ENCODE measurements around the gene ENTREP1. TPM values are rescaled to one million over a fixed set of nuclear protein-coding genes. Genes with fewer than 3 reads are reported as not detected.
"Not testable (repeated sequence)": the region's sequence is repeated elsewhere in the genome, so short reads cannot be mapped to it uniquely, and the experiment has no call there.

ENTREP1 gene
- total RNA-seq, 1 donor from 2014 or later: 1.0 TPM

- Mint-ChIP-seq H3K4me3 (ENCODE audit: unreplicated experiment) (no peak overlapping the region), H3K9me3 (ENCODE audit: unreplicated experiment) (peaks cover 4% of the 10 kb centered on the region), H3K27me3 (ENCODE audit: unreplicated experiment) (no peaks in the 10 kb centered on the region), H3K36me3 (ENCODE audit: unreplicated experiment) (no peaks in the 10 kb centered on the region), H3K27ac (ENCODE audit: unreplicated experiment) (no peak overlapping the region), H3K4me1 (ENCODE audit: low read depth, unreplicated experiment) (no peaks in the 10 kb centered on the region)
- TF ChIP-seq CTCF (IDR thresholded peaks at IDR 0.05; ENCODE audit: partially characterized antibody, unreplicated experiment): no peak
- no peak for DNase-seq
Observed at GRCh38 chr9:69396759-69397158, 71.7 kb downstream of the ENTREP1 start.

GRCh38 chr9:69397384-69398214 is 72.6 kb downstream of the ENTREP1 start:
- H3K4me1 Mint-ChIP-seq (ENCODE audit: low read depth, unreplicated experiment): no peaks in the 10 kb centered on the region
- H3K4me3 Mint-ChIP-seq (ENCODE audit: unreplicated experiment): no peak overlapping the region
- H3K27ac Mint-ChIP-seq (ENCODE audit: unreplicated experiment): no peak overlapping the region
- TF ChIP-seq CTCF (IDR thresholded peaks at IDR 0.05; ENCODE audit: partially characterized antibody, unreplicated experiment): no peak
- DNase-seq: no peak
- H3K27me3 Mint-ChIP-seq (ENCODE audit: unreplicated experiment): no peaks in the 10 kb centered on the region
- H3K36me3 Mint-ChIP-seq (ENCODE audit: unreplicated experiment): no peaks in the 10 kb centered on the region
- peaks cover 4% of the 10 kb centered on the region for H3K9me3 Mint-ChIP-seq (ENCODE audit: unreplicated experiment)

- no peak for DNase-seq
- no peaks in the 10 kb centered on the region for H3K27me3 Mint-ChIP-seq (ENCODE audit: unreplicated experiment)
- no peak overlapping the region for H3K27ac Mint-ChIP-seq (ENCODE audit: unreplicated experiment)
- no peaks in the 10 kb centered on the region for H3K36me3 Mint-ChIP-seq (ENCODE audit: unreplicated experiment)
- no peak for TF ChIP-seq CTCF (IDR thresholded peaks at IDR 0.05; ENCODE audit: partially characterized antibody, unreplicated experiment)
- H3K9me3 Mint-ChIP-seq (ENCODE audit: unreplicated experiment): peaks cover 3% of the 10 kb centered on the region
- H3K4me3 Mint-ChIP-seq (ENCODE audit: unreplicated experiment): no peak overlapping the region
- H3K4me1 Mint-ChIP-seq (ENCODE audit: low read depth, unreplicated experiment): no peaks in the 10 kb centered on the region
Observed at GRCh38 chr9:69400470-69400869, 75.5 kb downstream of the ENTREP1 start.

- not testable (repeated sequence) for H3K27me3 Mint-ChIP-seq (ENCODE audit: unreplicated experiment); H3K4me3 Mint-ChIP-seq (ENCODE audit: unreplicated experiment); H3K9me3 Mint-ChIP-seq (ENCODE audit: unreplicated experiment); H3K4me1 Mint-ChIP-seq (ENCODE audit: low read depth, unreplicated experiment); DNase-seq; H3K27ac Mint-ChIP-seq (ENCODE audit: unreplicated experiment); H3K36me3 Mint-ChIP-seq (ENCODE audit: unreplicated experiment)
Observed at GRCh38 chr9:69409936-69410335, 84.9 kb downstream of the ENTREP1 start.

- no peak for TF ChIP-seq CTCF (IDR thresholded peaks at IDR 0.05; ENCODE audit: partially characterized antibody, unreplicated experiment)
- no peak overlapping the region for H3K4me3 Mint-ChIP-seq (ENCODE audit: unreplicated experiment)
- peaks cover 3% of the 10 kb centered on the region for H3K27me3 Mint-ChIP-seq (ENCODE audit: unreplicated experiment)
- H3K36me3 Mint-ChIP-seq (ENCODE audit: unreplicated experiment): no peaks in the 10 kb centered on the region
- DNase-seq: no peak
- H3K27ac Mint-ChIP-seq (ENCODE audit: unreplicated experiment): no peak overlapping the region
- H3K4me1 Mint-ChIP-seq (ENCODE audit: low read depth, unreplicated experiment): no peaks in the 10 kb centered on the region
- H3K9me3 Mint-ChIP-seq (ENCODE audit: unreplicated experiment): no peaks in the 10 kb centered on the region
Observed at GRCh38 chr9:69411246-69411645, 86.2 kb downstream of the ENTREP1 start.
